Embryonic facial prominence (tissue), 1 donor: ENCODE results near the gene SRGAP3.

ENCODE experiments used
- DNase-seq: peaks from one replicate; pipeline ENCODE4 v3.0.0-alpha.2; 2016; ENCODE audit errors: extremely low spot score

The SRGAP3 gene

DNA sequence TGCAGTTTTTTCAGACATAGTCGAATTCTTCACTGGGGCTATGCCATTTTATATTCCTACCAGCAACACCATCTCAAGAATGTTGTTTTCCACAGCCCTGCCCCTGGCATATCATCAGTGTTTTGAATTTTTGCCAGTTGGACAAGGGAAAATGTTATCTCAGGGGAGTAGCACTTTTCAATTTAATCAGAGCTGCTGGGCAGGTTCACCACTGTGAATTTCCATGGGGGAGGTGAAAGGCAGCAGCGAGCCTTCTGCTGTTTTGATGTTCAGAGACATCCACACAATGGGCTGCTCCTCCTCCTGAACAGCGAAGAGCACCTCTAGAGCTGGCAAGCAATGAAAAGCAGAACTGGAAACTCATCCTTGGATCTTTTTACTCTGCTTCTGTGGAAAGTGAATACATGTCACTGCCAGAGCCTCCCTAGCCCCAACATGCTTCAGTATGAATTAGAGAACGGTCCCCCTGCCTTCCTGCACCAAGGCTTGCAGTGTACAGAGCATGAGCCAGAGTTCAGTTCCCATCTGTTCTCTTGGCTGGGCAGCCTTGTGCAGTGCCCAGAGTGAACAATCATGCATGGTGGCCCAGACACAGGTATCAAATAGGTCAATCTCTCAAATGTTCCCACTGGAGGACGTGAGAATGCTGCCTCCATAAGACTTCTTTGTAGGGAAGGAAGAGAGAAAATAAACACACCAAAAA lies 230.0 kb downstream of the SRGAP3 start:
- no peak for DNase-seq

DNA sequence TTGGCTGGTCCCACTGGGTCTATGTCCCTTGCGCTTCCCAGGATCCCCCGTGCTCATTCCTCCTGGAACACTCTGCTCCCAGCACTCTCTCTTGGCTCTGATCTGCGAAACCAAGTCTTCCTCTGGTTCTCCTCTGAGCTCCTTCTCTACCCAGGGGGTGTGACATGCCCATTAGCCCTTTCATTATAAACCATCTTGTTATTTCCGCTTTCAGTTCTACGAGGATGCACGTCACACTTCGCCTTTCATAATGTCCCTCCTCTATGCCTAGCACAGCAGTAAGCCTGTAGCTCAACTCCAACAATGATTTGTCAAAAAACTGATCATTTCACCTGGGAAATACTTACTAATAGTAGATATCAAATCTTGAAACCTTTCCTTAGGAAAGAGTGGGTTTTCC lies 234.2 kb downstream of the SRGAP3 start:
- no peak for DNase-seq

DNA sequence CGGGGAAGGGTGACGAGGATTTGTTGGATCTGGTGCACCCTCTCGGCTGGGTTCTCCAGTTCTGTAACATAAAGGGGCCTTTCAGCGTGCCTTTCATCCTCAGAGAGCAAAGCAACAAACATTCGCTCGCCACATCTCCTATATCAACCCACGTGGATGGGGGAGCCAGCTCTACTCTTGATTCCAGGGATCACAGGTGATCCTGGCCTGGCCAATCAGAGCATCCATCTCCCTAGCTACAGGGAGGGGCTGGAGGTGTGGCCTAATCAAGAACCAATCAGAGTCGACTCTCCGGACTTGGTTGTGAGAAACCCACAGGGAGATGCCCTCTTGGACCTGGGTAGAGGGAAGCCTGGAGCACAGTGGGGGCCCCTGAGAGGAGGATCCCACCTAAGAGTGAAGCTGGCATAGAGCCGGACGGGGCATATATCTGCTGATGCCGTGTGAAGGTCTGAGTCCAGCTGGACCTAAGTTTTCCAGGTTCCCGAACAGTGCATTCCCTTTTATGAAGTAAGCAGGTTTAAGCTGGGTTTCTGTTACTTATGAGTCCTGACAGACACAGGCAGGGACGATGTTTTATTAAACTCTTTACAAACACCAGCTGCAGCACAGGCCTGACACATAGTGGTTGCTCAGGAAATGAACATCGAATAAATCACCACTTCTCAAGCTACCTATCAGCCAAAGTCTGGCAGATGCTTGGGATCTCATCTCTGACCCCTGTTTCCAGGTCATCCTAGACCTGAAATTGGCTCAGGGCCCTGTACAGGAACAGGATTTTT lies 235.5 kb downstream of the SRGAP3 start:
- no peak for DNase-seq

DNA sequence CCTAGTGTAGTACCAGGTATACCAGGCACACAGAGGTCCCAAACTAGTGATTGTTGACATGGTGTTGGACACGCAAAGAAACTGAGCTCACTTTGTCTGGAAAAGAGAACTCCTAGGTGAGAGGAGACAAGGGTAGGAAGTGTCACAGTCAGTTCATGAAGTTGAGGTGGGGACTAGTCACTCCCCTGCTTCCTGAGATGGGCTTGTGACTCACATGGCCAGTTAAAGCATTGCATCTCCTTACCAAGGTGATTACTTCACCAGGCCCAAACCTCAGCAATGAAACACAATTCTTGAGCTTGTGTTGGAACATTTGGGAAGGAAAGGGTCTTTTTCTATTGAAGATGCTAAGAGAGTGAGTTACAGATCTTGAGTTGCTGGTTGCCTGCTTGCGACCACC lies 236.9 kb downstream of the SRGAP3 start:
- DNase-seq: no peak

DNA sequence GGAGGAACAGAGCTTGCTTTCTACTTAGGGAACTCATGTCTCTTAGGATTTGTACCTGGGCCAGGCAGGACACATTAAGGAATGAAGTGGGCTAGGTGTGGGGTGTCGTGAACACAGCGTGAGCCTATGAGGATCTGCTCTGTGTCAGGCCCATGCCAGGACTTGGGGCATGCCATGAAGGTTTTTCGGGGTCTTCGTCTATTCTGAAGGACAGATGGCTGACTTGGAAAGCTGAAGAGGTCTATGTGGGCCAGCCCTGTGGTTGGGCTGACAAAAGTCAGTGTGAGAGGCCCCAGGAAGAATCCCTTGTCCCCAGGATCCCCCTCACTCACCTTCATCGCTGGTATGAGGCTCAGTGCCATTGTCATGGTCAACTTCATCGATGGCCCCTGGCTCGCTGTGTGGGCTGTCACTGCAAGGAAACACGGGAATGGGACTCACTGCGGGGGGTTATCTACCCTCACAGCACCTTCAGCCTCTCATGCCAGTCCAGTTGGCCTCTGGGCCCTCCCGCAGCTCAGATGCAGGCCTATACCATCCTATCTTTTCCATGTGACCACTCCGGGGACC lies 239.4 kb downstream of the SRGAP3 start:
- DNase-seq: no peak

DNA sequence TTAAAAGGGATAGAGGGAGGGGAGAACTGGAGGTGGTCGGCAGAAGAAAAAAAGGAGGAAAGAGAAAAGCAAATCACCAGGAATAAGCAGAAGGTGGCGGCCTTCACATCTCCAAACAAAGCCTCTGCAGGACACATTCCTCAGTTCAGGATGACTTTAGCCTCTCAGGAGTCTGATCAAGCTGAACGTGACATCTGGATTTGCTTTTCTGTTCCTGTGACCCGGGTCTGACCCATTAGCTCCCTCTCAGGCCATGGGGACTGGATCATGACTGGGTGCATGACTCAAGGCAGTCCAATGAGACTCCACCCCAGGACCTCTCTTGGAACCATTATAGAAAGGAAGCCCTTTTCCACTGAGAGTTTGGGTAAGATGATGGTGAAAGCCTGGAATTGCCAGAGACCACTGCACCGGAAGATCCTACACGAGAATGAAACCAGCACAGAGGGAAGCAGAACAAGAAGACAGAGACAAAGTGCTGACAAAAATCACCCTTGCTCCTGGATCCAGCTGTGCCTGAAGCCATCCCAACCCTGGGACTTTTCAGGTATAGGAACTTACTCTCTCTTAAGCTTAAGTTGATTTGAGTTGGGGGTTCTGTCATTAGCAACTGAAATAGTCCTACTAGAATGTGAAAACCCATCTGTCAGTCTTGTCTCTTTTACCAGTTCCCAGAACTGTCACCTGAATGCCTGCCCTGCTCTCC lies 240.7 kb downstream of the SRGAP3 start:
- DNase-seq: no peak

DNA sequence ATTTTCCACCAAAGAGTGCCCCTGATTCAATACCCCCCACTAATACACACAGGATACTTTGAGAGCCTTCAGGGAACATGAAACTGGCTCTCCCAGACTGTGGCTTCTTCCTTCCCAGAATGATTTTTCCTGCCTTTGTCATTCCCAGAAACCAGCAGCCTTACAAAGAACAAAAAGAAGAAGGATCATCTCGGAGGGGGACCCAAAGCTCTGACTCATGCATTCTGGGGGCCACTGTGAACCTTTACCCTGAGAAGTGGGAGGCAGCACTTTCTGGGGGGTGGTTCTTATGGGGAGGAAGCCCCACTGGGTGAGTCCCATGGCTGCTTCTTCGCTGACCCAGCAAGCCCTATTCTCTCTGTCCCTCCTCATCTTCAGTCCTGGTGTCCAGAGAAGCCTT lies 241.5 kb downstream of the SRGAP3 start:
- DNase-seq: no peak

DNA sequence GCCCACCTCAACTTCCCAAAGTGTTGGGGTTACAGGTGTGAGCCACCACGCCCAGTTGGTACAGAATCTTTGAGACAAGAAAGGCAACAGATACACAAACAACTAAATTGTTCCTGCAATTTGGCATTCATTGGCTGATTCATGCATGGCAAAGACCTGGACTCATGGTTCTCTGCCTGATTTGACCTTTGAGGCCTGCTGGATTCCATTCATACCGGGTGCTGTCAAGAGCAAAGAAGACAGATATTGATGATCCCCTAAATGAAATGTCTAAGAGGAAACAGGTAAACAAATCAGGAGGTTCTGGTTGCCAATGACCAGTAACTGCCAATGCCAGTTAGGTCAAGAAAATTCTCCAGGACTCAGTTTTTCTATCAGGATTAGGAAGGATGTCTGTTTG lies 242.2 kb downstream of the SRGAP3 start:
- no peak for DNase-seq

DNA sequence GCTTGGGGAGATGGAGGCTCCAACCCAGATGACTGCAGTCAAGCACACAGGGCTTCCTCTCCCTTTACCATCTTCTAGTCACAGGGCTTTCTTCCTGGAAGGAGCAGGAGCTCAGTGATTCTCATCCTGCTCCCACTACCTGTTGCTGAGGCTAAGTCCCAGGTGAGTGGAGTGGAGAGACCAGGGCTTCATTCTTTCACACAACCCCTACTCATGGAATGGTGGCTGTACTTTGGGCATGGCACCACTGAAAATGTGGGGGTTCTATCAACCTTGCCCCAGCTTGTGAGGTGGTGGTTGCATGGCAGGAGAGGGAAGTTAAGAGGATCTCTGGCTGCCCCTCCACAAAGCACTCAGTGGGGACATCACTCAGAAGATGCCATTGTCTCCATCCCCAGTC lies 249.4 kb downstream of the SRGAP3 start:
- no peak for DNase-seq

DNA sequence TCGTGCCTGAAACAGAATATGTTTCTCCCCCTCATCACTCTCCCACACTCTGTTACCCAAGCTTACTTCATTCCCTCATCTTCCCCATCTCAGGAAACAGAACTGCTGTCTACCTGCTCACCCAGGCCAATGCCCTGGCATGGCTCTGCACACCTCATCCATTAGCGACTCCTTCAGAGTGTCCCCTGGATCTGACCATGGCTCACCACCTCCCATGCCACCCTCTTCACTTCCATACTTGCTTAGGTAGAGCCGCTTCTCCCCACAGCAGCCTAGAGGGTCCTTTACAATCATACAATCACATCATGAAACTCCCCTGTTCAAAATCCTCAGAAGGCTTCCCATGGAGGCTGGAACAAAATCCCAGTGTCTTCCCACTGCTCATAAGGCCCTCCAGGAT lies 252.3 kb downstream of the SRGAP3 start:
- DNase-seq: no peak

DNA sequence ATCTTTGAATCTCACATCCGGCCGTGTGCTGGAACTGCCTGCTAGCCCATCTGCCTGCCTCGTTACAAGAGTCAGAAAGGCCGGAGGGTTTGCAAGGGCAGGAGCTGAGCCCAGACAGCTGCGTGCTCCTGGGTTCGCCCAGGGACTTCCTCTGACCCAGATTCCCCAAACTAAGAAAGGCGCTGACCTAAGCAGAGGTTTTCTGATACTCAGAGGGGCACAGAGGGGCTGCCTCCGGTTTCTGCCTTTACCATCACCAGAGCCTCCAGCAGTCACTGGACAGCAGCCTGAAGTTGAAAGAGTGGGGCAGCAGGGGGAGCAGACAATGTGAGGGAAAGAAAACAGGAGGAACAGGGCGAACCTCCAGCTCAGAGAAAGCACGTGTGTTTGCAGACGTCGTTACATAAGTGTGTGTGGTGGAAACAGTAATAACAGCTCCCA lies 252.7 kb downstream of the SRGAP3 start:
- peak; percentile 24 for DNase-seq

DNA sequence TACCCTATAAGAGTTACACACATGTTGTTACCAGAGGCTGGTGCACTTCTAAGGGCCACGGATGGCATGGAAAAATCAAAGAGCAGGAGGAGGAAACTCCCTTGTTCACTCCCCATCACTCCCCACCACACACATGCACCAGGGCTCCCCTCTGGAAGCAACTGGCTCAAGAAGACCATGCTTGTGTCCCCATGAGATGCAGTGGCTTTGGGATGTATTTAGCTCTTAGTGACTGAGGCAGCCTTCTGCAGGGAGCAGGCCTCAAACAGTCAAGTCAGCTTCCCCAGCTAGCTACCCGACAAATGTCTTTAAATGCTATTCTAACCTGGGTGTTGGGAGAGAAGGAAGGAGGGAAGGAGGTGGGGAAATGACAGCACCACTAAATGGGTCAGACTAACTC lies 253.2 kb downstream of the SRGAP3 start:
- no peak for DNase-seq

DNA sequence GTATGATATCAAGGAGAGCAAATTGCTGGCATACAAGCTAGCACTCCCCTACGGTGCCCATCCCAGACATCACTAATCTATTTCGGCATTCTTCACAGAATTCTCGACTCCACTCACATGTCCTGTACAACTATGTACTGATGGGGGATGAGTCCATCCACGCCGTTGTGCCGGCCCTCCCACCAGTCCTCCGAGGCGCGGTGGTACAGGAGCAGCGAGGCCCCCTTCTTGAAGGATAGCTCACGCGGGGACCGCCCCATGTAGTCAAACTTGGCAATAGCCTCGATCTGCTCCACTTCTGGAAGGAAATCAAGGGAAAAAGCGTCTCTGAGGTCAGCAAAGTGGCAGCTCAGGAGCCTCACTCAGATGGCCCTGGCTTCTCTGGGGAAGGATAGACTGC lies 255.2 kb downstream of the SRGAP3 start:
- DNase-seq: no peak

DNA sequence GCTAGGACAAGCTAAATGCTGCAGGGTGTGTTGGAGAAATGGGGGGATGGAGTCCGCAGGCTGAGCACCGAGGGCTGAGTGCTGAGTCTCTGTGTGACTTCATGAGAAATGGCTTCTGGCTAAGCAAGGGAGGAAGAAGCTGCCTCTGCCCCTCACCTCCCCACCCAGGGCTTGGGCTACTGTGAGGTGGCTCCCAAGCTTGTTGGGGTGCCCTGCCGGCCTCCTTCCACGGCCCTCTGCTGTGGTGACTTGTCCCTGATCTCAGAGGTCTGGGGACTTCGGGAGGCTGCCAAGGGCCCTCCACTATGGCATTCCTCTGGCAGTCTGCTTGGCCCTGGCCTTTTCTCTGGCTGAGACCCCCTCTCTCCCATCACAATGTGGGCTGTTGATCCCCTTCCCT lies 256.1 kb downstream of the SRGAP3 start:
- no peak for DNase-seq

DNA sequence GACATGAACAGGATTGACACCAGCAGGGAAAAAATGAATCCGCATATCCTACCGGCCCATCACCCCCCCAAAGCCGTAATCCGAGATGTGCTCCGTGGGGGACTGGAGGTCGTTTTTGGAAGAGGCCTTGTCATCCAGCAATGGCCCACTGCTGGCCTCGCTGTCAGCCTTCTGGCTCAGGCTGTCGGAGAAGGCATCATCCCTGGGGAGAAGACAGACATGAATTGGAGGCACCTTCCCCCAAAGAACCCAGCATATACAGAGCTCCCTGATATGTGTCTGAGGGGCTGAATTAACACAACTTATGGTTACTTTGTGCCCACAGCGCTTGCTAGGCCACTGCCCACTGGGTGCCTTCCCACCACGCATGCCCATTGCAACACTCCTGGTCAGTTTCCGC lies 256.6 kb downstream of the SRGAP3 start:
- no peak for DNase-seq

DNA sequence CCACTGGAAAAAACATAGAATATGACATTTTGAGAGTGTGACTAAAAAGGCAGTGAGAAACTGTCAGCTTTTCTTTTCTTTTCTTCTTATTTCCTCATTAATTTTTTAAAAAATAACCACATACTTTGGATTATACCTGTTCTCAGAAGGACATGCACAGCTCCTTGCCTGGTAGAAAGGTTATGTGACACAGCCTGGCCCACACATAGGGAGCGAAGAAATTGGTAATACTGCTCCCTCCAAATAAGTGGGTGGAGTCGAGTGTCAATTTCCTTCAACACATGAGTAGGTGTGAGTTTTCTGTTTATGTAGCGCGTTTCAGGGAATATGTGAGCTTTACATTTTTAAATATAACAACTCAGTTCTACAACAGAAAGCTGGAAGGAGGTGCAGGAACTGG lies 257.2 kb downstream of the SRGAP3 start:
- DNase-seq: no peak

DNA sequence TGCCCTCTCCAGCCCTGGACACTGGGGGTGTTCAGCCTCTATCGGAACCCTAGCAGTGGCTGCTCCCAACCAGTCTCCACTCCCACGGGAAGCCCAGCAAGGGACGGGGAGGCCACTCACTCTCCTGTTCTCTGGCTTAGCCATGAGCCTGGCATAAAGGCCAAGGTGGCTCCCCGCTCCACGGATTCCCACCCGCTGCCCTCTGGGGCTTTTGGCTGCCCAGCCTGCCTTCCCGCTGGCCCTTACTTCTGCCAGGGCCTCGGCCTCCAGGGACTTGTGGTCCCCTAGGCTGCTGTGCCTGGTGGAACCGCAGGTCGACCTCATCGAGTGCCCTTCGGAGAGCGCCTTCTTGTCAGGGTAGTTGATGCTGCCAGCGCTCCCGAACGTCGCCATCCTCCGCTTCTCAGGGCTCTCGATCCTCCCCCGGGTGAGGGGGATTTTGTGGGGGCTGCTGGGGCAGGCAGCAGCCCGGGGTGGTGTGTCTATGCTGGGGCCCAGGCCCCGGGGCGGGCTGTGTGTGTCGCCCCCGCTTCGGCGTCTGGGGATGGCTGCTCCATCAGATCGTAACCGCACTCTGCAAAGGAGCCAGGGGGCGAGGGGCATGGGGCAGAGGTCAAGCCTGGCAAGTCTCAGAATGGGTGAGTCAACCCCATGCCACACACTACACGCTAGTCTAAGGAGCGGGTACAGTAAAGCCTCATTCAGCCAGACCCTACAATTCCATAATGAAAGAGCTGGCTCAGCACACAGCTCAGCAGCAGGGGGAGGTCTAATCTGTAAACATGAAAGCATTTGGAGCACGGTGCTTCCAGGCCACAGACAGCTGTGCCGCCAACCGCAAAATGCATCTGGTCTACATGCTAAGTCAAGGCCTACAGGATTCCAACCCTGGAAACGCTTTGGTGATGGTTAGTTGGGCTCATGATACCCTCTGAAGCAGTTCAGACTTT lies 258.9 kb downstream of the SRGAP3 start:
- DNase-seq: no peak

DNA sequence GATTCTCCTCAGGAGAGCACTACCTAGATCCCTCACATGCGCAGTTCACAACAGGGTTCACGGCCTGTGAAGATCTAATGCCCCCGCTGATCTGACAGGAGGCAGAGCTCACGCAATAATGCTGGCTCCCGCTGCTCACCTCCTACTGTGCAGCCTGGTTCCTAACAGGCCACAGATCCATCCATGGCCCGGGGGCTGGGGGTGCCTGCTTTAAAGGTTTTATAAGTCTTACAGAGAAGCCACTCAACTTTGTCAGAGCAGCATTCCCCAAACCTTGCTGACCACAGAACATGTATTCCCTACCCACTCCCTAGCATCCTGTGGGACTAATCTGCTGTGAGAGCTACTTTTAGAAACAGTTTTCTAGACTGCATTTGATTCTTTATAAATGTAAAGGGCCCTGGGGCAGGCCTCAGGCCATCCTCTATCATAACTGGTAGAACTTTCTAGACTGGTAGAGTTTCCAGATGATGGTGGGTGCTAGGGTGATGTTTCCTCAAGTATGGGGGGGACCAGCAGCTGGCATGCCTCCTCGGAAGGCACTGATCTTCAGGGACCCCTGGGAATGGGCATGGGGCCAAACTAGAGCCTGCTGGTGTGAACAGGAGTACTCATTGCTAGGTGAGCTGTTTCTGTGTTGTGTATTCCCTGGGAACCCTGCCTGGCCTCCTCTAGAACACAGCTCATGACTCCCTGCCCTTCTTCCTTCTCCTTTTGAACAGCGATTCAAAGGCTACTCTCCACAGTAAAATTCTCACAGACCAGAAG lies 260.5 kb downstream of the SRGAP3 start:
- DNase-seq: no peak

DNA sequence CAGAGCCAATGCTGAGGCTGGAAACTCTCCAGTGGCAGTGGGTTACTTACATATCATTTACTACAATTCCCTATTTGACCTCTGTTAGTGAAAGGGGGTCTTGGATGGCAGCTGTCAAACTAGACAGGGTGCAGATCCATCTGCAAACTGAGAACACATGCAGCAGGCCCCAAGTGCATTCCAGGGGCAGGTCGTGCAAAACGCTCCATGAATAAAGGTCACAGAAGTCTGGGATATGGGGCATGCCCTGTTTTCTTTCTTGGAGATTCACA lies 261.1 kb downstream of the SRGAP3 start:
- DNase-seq: no peak

DNA sequence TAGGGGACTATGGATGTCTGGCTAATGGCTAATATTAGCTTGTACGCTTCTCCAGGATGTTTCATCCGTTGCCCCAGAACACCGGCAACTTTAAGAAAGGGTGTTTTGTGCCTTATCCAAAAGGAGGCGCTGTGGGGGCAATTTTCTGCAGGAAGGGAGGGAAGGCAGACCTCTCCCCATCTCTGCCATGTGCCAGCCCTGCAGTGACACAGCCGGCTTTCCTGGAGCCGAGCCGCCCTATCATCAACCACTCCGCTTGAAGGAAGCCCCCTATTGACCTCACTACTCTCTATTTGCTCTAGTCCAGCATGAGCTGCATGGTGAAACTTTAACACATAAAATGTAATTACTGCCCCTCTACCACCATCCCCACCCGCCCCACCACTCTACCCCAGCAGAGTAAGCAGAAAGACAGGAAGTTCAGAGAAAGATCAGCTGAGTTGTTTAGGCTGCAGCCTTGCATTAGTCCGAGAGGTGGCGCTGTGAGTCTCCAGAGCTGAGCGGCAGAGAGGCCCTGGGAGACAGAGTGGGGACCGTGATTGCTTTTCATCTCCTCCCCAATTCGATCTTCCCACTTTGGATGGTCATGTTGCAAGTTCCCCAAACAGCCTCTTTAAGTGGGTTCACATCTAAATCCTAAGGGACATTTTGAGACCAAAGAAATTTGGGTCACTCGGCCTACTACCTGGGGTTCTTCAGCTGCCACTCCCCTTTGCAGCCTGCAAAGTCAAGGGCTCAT lies 261.6 kb downstream of the SRGAP3 start:
- peak; percentile 39 for DNase-seq
